ENCODE results near the gene JMJD1C. TPM values are rescaled to one million over a fixed set of nuclear protein-coding genes. Genes with fewer than 3 reads are reported as not detected.
"Not testable (repeated sequence)": the region's sequence is repeated elsewhere in the genome, so short reads cannot be mapped to it uniquely, and the experiment has no call there.

The JMJD1C gene
- total RNA-seq, 2 experiments from 2014 or later, result 41.5 to 42.5 TPM

DNA sequence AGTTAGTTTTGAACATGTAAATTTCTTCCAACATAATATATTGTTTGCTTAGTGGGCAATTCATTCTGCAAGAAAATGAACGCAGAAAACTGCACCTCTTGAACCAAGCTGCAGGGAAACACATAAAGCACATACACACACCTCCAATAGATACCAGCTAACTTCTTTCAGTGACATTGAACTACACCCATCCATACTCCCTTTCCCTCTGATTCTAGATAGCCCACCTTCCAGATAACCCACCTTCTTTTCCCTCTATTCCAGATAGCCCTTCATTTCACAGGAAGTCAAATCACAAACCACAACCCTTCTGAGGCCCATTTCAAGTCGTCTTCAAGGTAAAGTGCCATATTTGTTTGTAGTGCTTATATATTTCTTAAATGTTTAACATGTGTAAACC, 304.2 kb downstream of the JMJD1C start:
- POLR2A ChIA-PET, result no interaction called here

GRCh38 chr10:63157845-63158624, 307.7 kb downstream of the JMJD1C start:
- CTCF ChIA-PET, result interaction anchor here (0.6 to 4.7 kb wide), 45 partner anchors 9 to 911 kb away, joined by 3 to 56 read pairs (median 4); partner anchors contain the start of genes ADO and NRBF2
- peak; percentile 61 for DNase-seq
- peak; percentile 61 for ATAC-seq
- Mint-ChIP-seq H3K27me3 (no peaks in the 10 kb centered on the region), H3K4me3 (no peak overlapping the region), H3K4me1 (peaks cover 6% of the 10 kb centered on the region), H3K36me3 (ENCODE audit: low read depth) (peaks cover 20% of the 10 kb centered on the region), H3K9me3 (ENCODE audit: low read depth) (no peaks in the 10 kb centered on the region), H3K27ac (no peak overlapping the region)
- POLR2A ChIA-PET, result interaction anchor here (0.5 to 0.6 kb wide), 3 partner anchors 21 to 561 kb away, joined by 3 to 6 read pairs (median 3); partner anchors contain the start of gene NRBF2
- intact Hi-C loops (cut with DNase I, micrococcal nuclease), result loop anchor here (1.0 to 10.0 kb wide), 12 partner anchors 46 to 721 kb away; no protein-coding TSS in a partner anchor

More for the DNA sequence above, 304.2 kb downstream of the JMJD1C start:
- Mint-ChIP-seq H3K36me3 (ENCODE audit: low read depth) (peaks cover 3% of the 10 kb centered on the region), H3K4me1 (peaks cover 2% of the 10 kb centered on the region), H3K27ac (no peak overlapping the region), H3K27me3 (no peaks in the 10 kb centered on the region), H3K4me3 (no peak overlapping the region), H3K9me3 (ENCODE audit: low read depth) (no peaks in the 10 kb centered on the region)
- intact Hi-C loops (cut with DNase I, micrococcal nuclease), result no loop called here
- CTCF ChIA-PET, result interaction anchor here (0.6 to 2.3 kb wide), 9 partner anchors 16 to 558 kb away, joined by 3 to 13 read pairs (median 3); partner anchors contain the start of genes EGR2 and NRBF2
- DNase-seq (no peak), ATAC-seq (no peak)

DNA sequence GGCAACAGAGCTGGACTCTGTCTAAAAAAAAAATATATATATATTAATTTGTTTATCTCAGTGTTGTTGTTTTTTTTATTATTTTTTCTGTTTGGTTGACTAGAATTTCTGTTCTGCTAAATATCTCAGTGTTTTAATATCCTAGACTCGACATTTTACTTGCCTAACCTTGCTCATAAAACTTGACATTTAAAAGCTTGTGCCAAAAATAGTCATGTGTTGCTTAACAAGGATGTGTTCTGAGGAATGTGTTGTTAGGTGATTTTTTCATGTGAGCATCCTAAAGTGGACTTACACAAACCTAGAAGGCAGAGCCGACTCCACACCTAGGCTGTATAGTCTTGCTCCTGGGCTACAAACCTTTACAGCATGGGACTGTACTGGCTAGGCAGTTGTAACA, 309.5 kb downstream of the JMJD1C start:
- ChIA-PET CTCF (interaction anchor here (0.7 to 4.7 kb wide), 12 partner anchors 10 to 985 kb away, joined by 3 to 56 read pairs (median 6); partner anchors contain the start of gene NRBF2), POLR2A (no interaction called here)
- Mint-ChIP-seq H3K36me3 (ENCODE audit: low read depth) (peaks cover 28% of the 10 kb centered on the region), H3K27me3 (no peaks in the 10 kb centered on the region), H3K9me3 (ENCODE audit: low read depth) (no peaks in the 10 kb centered on the region), H3K27ac (no peak overlapping the region), H3K4me3 (no peak overlapping the region), H3K4me1 (peaks cover 4% of the 10 kb centered on the region)
- intact Hi-C loops (cut with DNase I, micrococcal nuclease), result loop anchor here (5.0 to 10.0 kb wide), 5 partner anchors 44 to 664 kb away; no protein-coding TSS in a partner anchor
- DNase-seq (no peak), ATAC-seq (no peak)

DNA sequence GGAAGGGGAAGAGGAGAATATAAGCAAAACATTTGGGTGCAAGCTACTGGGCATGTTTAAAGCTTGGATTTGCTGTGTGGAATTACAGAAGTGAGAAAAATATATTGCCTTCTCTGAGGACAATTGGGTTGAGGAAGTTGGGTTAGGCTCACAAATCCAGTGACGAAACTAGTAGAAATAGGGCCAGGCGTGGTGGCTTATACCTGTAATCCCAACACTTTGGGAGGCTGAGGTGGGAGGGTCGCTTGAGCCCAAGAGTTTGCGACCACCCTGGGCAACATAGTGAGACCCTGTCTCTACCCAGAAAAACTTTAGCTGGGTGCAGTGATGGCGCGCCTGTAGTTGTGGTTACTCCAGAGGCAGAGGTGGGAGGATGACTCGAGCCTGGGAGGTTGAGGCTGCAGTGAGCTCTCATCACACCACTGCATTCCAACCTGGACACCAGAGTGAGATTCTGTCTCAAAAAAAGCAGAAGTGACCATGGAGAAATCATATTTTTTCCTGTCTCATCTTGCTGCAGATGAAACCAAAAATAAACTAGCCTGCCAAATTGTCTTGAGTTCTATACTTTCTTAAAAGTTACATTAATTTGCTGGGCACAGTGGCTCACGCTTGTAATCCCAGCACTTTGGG, 310.3 kb downstream of the JMJD1C start:
- CTCF ChIA-PET, result interaction anchor here (1.1 to 4.7 kb wide), 3 partner anchors 12 to 564 kb away, joined by 3 to 56 read pairs (median 33); no protein-coding TSS in a partner anchor
- H3K4me1 Mint-ChIP-seq, result peaks cover 4% of the 10 kb centered on the region
- no peaks in the 10 kb centered on the region for H3K9me3 Mint-ChIP-seq (ENCODE audit: low read depth)
- no peak for DNase-seq
- H3K27me3 Mint-ChIP-seq, result no peaks in the 10 kb centered on the region
- intact Hi-C loops (cut with DNase I, micrococcal nuclease), result loop anchor here (5.0 to 10.0 kb wide), 5 partner anchors 43 to 663 kb away; no protein-coding TSS in a partner anchor
- ATAC-seq, result no peak
- no peak overlapping the region for H3K27ac Mint-ChIP-seq
- peaks cover 32% of the 10 kb centered on the region for H3K36me3 Mint-ChIP-seq (ENCODE audit: low read depth)
- POLR2A ChIA-PET, result no interaction called here
- H3K4me3 Mint-ChIP-seq, result no peak overlapping the region

- H3K27me3 Mint-ChIP-seq, result no peaks in the 10 kb centered on the region
- no peak overlapping the region for H3K27ac Mint-ChIP-seq
- DNase-seq (no peak), ATAC-seq (no peak)
- CTCF ChIA-PET, result interaction anchor here (4.7 kb wide), 1 partner anchor 13 kb away, joined by 56 read pairs; no protein-coding TSS in a partner anchor
- H3K4me1 Mint-ChIP-seq, result peaks cover 4% of the 10 kb centered on the region
- peaks cover 32% of the 10 kb centered on the region for H3K36me3 Mint-ChIP-seq (ENCODE audit: low read depth)
- POLR2A ChIA-PET, result no interaction called here
- intact Hi-C loops (cut with DNase I, micrococcal nuclease), result loop anchor here (1.0 to 10.0 kb wide), 6 partner anchors 42 to 662 kb away; no protein-coding TSS in a partner anchor
- H3K9me3 Mint-ChIP-seq (ENCODE audit: low read depth), result no peaks in the 10 kb centered on the region
- no peak overlapping the region for H3K4me3 Mint-ChIP-seq
Measured at GRCh38 chr10:63154546-63155387, 311.0 kb downstream of the JMJD1C start.

GRCh38 chr10:63153868-63154545, 311.8 kb downstream of the JMJD1C start:
- H3K27ac Mint-ChIP-seq; DNase-seq; H3K4me1 Mint-ChIP-seq; H3K4me3 Mint-ChIP-seq; H3K27me3 Mint-ChIP-seq; POLR2A ChIA-PET; H3K9me3 Mint-ChIP-seq (ENCODE audit: low read depth); ATAC-seq: not testable (repeated sequence)
- intact Hi-C loops (cut with DNase I, micrococcal nuclease), result loop anchor here (1.0 to 10.0 kb wide), 3 partner anchors 299 to 659 kb away; no protein-coding TSS in a partner anchor
- CTCF ChIA-PET, result interaction anchor here (0.7 kb wide), 1 partner anchor 1664 kb away, joined by 3 read pairs; no protein-coding TSS in a partner anchor
- H3K36me3 Mint-ChIP-seq (ENCODE audit: low read depth), result peaks cover 34% of the 10 kb centered on the region

- no peak for ATAC-seq
- intact Hi-C loops (cut with DNase I, micrococcal nuclease), result loop anchor here in 1 of 2 experiments (10.0 kb wide), 2 partner anchors 296 to 656 kb away; no protein-coding TSS in a partner anchor
- ChIA-PET POLR2A (no interaction called here), CTCF (no interaction called here)
- peaks cover 16% of the 10 kb centered on the region for H3K4me1 Mint-ChIP-seq
- no peaks in the 10 kb centered on the region for H3K9me3 Mint-ChIP-seq (ENCODE audit: low read depth)
- peaks cover 52% of the 10 kb centered on the region for H3K36me3 Mint-ChIP-seq (ENCODE audit: low read depth)
- H3K27ac Mint-ChIP-seq, result no peak overlapping the region
- DNase-seq, result no peak
- H3K4me3 Mint-ChIP-seq, result no peak overlapping the region
- no peaks in the 10 kb centered on the region for H3K27me3 Mint-ChIP-seq
Measured at GRCh38 chr10:63150745-63151144, 315.0 kb downstream of the JMJD1C start.

- H3K4me1 Mint-ChIP-seq, result peaks cover 40% of the 10 kb centered on the region
- CTCF ChIA-PET, result interaction anchor here (0.7 to 2.1 kb wide), 8 partner anchors 11 to 1574 kb away, joined by 3 to 30 read pairs (median 7); no protein-coding TSS in a partner anchor
- intact Hi-C loops (cut with DNase I, micrococcal nuclease), result no loop called here
- H3K9me3 Mint-ChIP-seq (ENCODE audit: low read depth), result no peaks in the 10 kb centered on the region
- H3K36me3 Mint-ChIP-seq (ENCODE audit: low read depth), result peaks cover 27% of the 10 kb centered on the region
- no peak for ATAC-seq
- no peak for DNase-seq
- no peak overlapping the region for H3K4me3 Mint-ChIP-seq
- H3K27me3 Mint-ChIP-seq, result no peaks in the 10 kb centered on the region
- H3K27ac Mint-ChIP-seq, result no peak overlapping the region
- POLR2A ChIA-PET, result interaction anchor here (0.6 to 1.0 kb wide), 2 partner anchors 12 to 20 kb away, joined by 3 to 4 read pairs; no protein-coding TSS in a partner anchor
Measured at GRCh38 chr10:63146503-63146902, 319.3 kb downstream of the JMJD1C start.

GRCh38 chr10:63145782-63146181, 320.0 kb downstream of the JMJD1C start:
- ChIA-PET CTCF (interaction anchor here (0.6 to 2.1 kb wide), 9 partner anchors 11 to 156 kb away, joined by 3 to 30 read pairs (median 5); no protein-coding TSS in a partner anchor), POLR2A (interaction anchor here (1.0 kb wide), 1 partner anchor 12 kb away, joined by 3 read pairs; no protein-coding TSS in a partner anchor)
- no peak overlapping the region for H3K4me3 Mint-ChIP-seq
- no peaks in the 10 kb centered on the region for H3K27me3 Mint-ChIP-seq
- intact Hi-C loops (cut with DNase I, micrococcal nuclease), result no loop called here
- H3K27ac Mint-ChIP-seq, result no peak overlapping the region
- H3K9me3 Mint-ChIP-seq (ENCODE audit: low read depth), result no peaks in the 10 kb centered on the region
- ATAC-seq (peak; percentile 93), DNase-seq (no peak)
- H3K36me3 Mint-ChIP-seq (ENCODE audit: low read depth), result peaks cover 24% of the 10 kb centered on the region
- H3K4me1 Mint-ChIP-seq, result peaks cover 45% of the 10 kb centered on the region

DNA sequence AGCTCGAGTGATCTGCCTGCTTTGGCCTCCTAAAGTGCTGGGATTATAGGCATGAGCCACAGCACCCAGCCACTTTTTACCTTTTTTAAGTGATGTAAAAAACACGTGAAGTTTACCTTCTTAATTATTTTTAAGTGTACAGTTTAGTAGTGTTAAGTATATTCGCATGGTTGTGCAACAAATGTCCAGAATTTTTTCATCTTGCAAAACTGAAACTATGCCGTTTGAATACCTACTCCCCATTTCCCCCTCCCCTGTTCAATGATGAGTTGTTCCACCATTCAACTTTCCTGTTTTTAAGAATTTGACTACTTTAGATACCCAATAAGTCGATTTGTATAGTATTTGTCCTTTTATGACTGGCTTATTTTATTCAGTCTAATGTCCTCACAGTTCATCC, 321.8 kb downstream of the JMJD1C start:
- Mint-ChIP-seq H3K9me3 (ENCODE audit: low read depth) (no peaks in the 10 kb centered on the region), H3K4me3 (no peak overlapping the region), H3K27me3 (no peaks in the 10 kb centered on the region), H3K4me1 (peaks cover 50% of the 10 kb centered on the region), H3K27ac (no peak overlapping the region), H3K36me3 (ENCODE audit: low read depth) (peaks cover 27% of the 10 kb centered on the region)
- POLR2A ChIA-PET, result no interaction called here
- ATAC-seq (peak; percentile 23), DNase-seq (no peak)
- CTCF ChIA-PET, result interaction anchor here (0.6 kb wide), 1 partner anchor 429 kb away, joined by 3 read pairs; no protein-coding TSS in a partner anchor
- intact Hi-C loops (cut with DNase I, micrococcal nuclease), result no loop called here
